ENCODE data around the gene DAPK1. TPM values are rescaled to one million over a fixed set of nuclear protein-coding genes. Genes with fewer than 3 reads are reported as not detected.
A peak's percentile ranks its signal among the peaks of the same experiment; 100 is the strongest.

Gene DAPK1
- total RNA-seq, 1 experiment from 2014 or later, result 103 TPM

- peaks cover 75% of the 10 kb centered on the region for H3K36me3 ChIP-seq
- peak overlapping the region; percentile 94 for H3K27ac ChIP-seq
- no peaks in the 10 kb centered on the region for H3K9me3 ChIP-seq (replicated peaks)
- peaks cover 90% of the 10 kb centered on the region for H3K4me1 ChIP-seq (replicated peaks)
- no peak overlapping the region for H3K4me3 ChIP-seq
- no peaks in the 10 kb centered on the region for H3K27me3 ChIP-seq (replicated peaks)
- peak in 1 of 2 experiments; percentile 51 for DNase-seq (ENCODE audit: low read depth in 1 of 2, low spot score in 2 of 2)
These were observed 67.1 kb downstream of the DAPK1 start for GRCh38 chr9:87564791-87565241.

- peaks cover 74% of the 10 kb centered on the region for H3K36me3 ChIP-seq
- no peak for DNase-seq (ENCODE audit: low read depth in 1 of 2, low spot score in 2 of 2)
- H3K4me1 ChIP-seq (replicated peaks), result peaks cover 93% of the 10 kb centered on the region
- no peaks in the 10 kb centered on the region for H3K27me3 ChIP-seq (replicated peaks)
- H3K27ac ChIP-seq, result peak overlapping the region; percentile 82
- H3K9me3 ChIP-seq (replicated peaks), result no peaks in the 10 kb centered on the region
- H3K4me3 ChIP-seq, result no peak overlapping the region
These were observed 69.3 kb downstream of the DAPK1 start for GRCh38 chr9:87567001-87567400.

- H3K36me3 ChIP-seq, result peaks cover 77% of the 10 kb centered on the region
- no peaks in the 10 kb centered on the region for H3K9me3 ChIP-seq (replicated peaks)
- no peak overlapping the region for H3K4me3 ChIP-seq
- H3K4me1 ChIP-seq (replicated peaks), result peaks cover 89% of the 10 kb centered on the region
- peak overlapping the region; percentile 82 for H3K27ac ChIP-seq
- no peaks in the 10 kb centered on the region for H3K27me3 ChIP-seq (replicated peaks)
- DNase-seq (ENCODE audit: low read depth in 1 of 2, low spot score in 2 of 2), result peak; percentile 51 to 80
These were observed 69.9 kb downstream of the DAPK1 start for GRCh38 chr9:87567571-87567970.

GRCh38 chr9:87567983-87568382 is 70.3 kb downstream of the DAPK1 start:
- Histone ChIP-seq H3K4me1 (replicated peaks) (peaks cover 85% of the 10 kb centered on the region), H3K9me3 (replicated peaks) (no peaks in the 10 kb centered on the region), H3K27ac (peak overlapping the region; percentile 82), H3K4me3 (no peak overlapping the region), H3K27me3 (replicated peaks) (no peaks in the 10 kb centered on the region), H3K36me3 (peaks cover 77% of the 10 kb centered on the region)
- DNase-seq (ENCODE audit: low read depth in 1 of 2, low spot score in 2 of 2), result no peak

- Histone ChIP-seq H3K4me3 (no peak overlapping the region), H3K27me3 (replicated peaks) (no peaks in the 10 kb centered on the region), H3K4me1 (replicated peaks) (peaks cover 84% of the 10 kb centered on the region), H3K27ac (peak overlapping the region; percentile 82), H3K36me3 (peaks cover 77% of the 10 kb centered on the region), H3K9me3 (replicated peaks) (no peaks in the 10 kb centered on the region)
- DNase-seq (ENCODE audit: low read depth in 1 of 2, low spot score in 2 of 2), result no peak
These were observed 70.7 kb downstream of the DAPK1 start for GRCh38 chr9:87568401-87568800.

- peaks cover 85% of the 10 kb centered on the region for H3K4me1 ChIP-seq (replicated peaks)
- DNase-seq (ENCODE audit: low read depth in 1 of 2, low spot score in 2 of 2), result no peak
These were observed 71.4 kb downstream of the DAPK1 start for GRCh38 chr9:87569008-87569509.

GRCh38 chr9:87569518-87569917 is 71.9 kb downstream of the DAPK1 start:
- Histone ChIP-seq H3K27ac (no peak overlapping the region; the same call in 1 of the 2 replicates), H3K4me1 (replicated peaks) (peaks cover 88% of the 10 kb centered on the region), H3K36me3 (peaks cover 83% of the 10 kb centered on the region), H3K9me3 (replicated peaks) (no peaks in the 10 kb centered on the region), H3K4me3 (no peak overlapping the region), H3K27me3 (replicated peaks) (no peaks in the 10 kb centered on the region)
- no peak for DNase-seq (ENCODE audit: low read depth in 1 of 2, low spot score in 2 of 2)

More at GRCh38 chr9:87569008-87569509, 71.4 kb downstream of the DAPK1 start:
- peaks cover 78% of the 10 kb centered on the region for H3K36me3 ChIP-seq
- H3K9me3 ChIP-seq (replicated peaks), result no peaks in the 10 kb centered on the region
- no peaks in the 10 kb centered on the region for H3K27me3 ChIP-seq (replicated peaks)
- no peak overlapping the region for H3K27ac ChIP-seq
- no peak overlapping the region for H3K4me3 ChIP-seq

- no peak for DNase-seq (ENCODE audit: low read depth in 1 of 2, low spot score in 2 of 2)
- Histone ChIP-seq H3K9me3 (replicated peaks) (no peaks in the 10 kb centered on the region), H3K27ac (no peak overlapping the region; the same call in 1 of the 2 replicates), H3K4me1 (replicated peaks) (peaks cover 83% of the 10 kb centered on the region), H3K4me3 (no peak overlapping the region), H3K27me3 (replicated peaks) (no peaks in the 10 kb centered on the region), H3K36me3 (peaks cover 80% of the 10 kb centered on the region)
These were observed 72.6 kb downstream of the DAPK1 start for GRCh38 chr9:87570000-87570908.

GRCh38 chr9:87572719-87573118 is 75.1 kb downstream of the DAPK1 start:
- H3K36me3 ChIP-seq, result peaks cover 80% of the 10 kb centered on the region
- H3K9me3 ChIP-seq (replicated peaks), result no peaks in the 10 kb centered on the region
- no peak for DNase-seq (ENCODE audit: low read depth in 1 of 2, low spot score in 2 of 2)
- H3K4me1 ChIP-seq (replicated peaks), result peaks cover 59% of the 10 kb centered on the region
- H3K4me3 ChIP-seq, result no peak overlapping the region
- no peak overlapping the region for H3K27ac ChIP-seq
- no peaks in the 10 kb centered on the region for H3K27me3 ChIP-seq (replicated peaks)

GRCh38 chr9:87573841-87574342 is 76.2 kb downstream of the DAPK1 start:
- no peak for DNase-seq (ENCODE audit: low read depth in 1 of 2, low spot score in 2 of 2)
- H3K4me3 ChIP-seq, result no peak overlapping the region

GRCh38 chr9:87577746-87578145 is 80.1 kb downstream of the DAPK1 start:
- no peak for DNase-seq (ENCODE audit: low read depth in 1 of 2, low spot score in 2 of 2)
- H3K4me1 ChIP-seq (replicated peaks), result peaks cover 55% of the 10 kb centered on the region
- peaks cover 52% of the 10 kb centered on the region for H3K36me3 ChIP-seq
- no peak overlapping the region for H3K4me3 ChIP-seq
- H3K27me3 ChIP-seq (replicated peaks), result no peaks in the 10 kb centered on the region
- no peaks in the 10 kb centered on the region for H3K9me3 ChIP-seq (replicated peaks)
- H3K27ac ChIP-seq, result no peak overlapping the region

More at GRCh38 chr9:87573841-87574342, 76.2 kb downstream of the DAPK1 start:
- H3K36me3 ChIP-seq, result peaks cover 68% of the 10 kb centered on the region
- no peaks in the 10 kb centered on the region for H3K9me3 ChIP-seq (replicated peaks)
- H3K27me3 ChIP-seq (replicated peaks), result no peaks in the 10 kb centered on the region
- H3K27ac ChIP-seq, result peak overlapping the region; percentile 26; the same call in 1 of the 2 replicates
- peaks cover 58% of the 10 kb centered on the region for H3K4me1 ChIP-seq (replicated peaks)

GRCh38 chr9:87578625-87579024 is 81.0 kb downstream of the DAPK1 start:
- no peaks in the 10 kb centered on the region for H3K27me3 ChIP-seq (replicated peaks)
- no peak for DNase-seq (ENCODE audit: low read depth in 1 of 2, low spot score in 2 of 2)
- no peak overlapping the region for H3K27ac ChIP-seq
- H3K4me1 ChIP-seq (replicated peaks), result peaks cover 49% of the 10 kb centered on the region
- no peak overlapping the region for H3K4me3 ChIP-seq
- H3K9me3 ChIP-seq (replicated peaks), result no peaks in the 10 kb centered on the region
- H3K36me3 ChIP-seq, result peaks cover 47% of the 10 kb centered on the region

GRCh38 chr9:87579781-87580541 is 82.3 kb downstream of the DAPK1 start:
- Histone ChIP-seq H3K4me1 (replicated peaks) (peaks cover 39% of the 10 kb centered on the region), H3K9me3 (replicated peaks) (no peaks in the 10 kb centered on the region), H3K27me3 (replicated peaks) (no peaks in the 10 kb centered on the region), H3K4me3 (no peak overlapping the region), H3K27ac (peak overlapping the region; percentile 50), H3K36me3 (peaks cover 36% of the 10 kb centered on the region; the same call in 1 of the 2 replicates)
- DNase-seq (ENCODE audit: low read depth in 1 of 2, low spot score in 2 of 2), result peak in 1 of 2 experiments; percentile 59

Measured in SJSA1 (cell line).